ENCODE data around the gene FASTK. TPM values are rescaled to one million over a fixed set of nuclear protein-coding genes. Genes with fewer than 3 reads are reported as not detected.
A peak's percentile ranks its signal among the peaks of the same experiment; 100 is the strongest.

The FASTK gene
- total RNA-seq, 1 donor from 2014 or later = 55.3 TPM

DNA sequence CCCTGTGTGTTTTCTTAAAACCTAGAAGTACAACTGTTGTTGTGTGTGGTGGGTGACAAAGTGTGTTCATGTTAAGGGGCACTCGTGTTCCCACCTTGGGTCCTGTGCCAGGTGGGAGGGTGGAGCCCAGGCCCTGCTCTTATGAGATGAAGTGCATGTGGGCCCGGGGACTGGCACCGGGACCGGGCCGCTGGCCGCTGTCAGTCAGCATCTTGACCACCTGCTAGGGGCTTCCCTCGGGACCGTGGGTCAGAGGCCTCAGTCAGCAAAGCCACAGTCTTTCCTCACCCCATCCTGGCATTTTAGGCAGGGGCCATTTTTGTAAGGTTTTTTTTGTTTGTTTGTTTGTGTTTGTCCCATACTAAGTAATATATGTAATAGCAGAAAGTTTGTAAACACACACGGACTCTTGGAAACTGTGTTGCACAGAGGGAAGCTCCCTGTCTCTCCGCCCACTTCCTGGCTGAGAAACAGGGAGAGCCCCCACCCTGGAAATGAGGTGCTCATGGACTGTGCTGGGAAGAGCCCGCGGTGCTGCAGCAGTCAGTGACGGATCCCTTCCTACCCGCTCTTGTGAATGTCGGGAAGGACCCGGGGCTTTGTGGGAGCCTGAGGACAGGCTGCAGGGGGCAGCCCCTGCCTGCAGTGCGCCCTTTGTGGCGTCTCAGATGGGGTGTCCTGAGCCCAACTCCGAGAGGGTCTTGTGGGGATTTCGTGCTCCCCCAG is 19.0 kb upstream of the FASTK start:
- H3K9me3 ChIP-seq (ENCODE audit: control insufficient read depth in 3 of 3, low read length in 3 of 3) = no peaks in the 10 kb centered on the region
- peaks cover 0 to 13% (median 8%) of the 10 kb centered on the region in 3 donors for H3K4me1 ChIP-seq (ENCODE audit: control insufficient read depth in 3 of 3, insufficient read depth in 3 of 3, low read length in 3 of 3)
- no peak overlapping the region for H3K27ac ChIP-seq (ENCODE audit: low read depth, low read length)
- no peak overlapping the region for H3K4me3 ChIP-seq (ENCODE audit: low read length in 3 of 3)
- no peaks in the 10 kb centered on the region for H3K27me3 ChIP-seq (ENCODE audit: control insufficient read depth in 3 of 3, insufficient read depth in 3 of 3, low read length in 3 of 3)
- H3K36me3 ChIP-seq (ENCODE audit: control insufficient read depth in 3 of 3, insufficient read depth in 3 of 3, low read length in 3 of 3) = peaks cover 0 to 2% (median 0%) of the 10 kb centered on the region in 3 donors
- no peak overlapping the region for H3K9ac ChIP-seq (ENCODE audit: low read depth in 1 of 3, low read length in 3 of 3)

DNA sequence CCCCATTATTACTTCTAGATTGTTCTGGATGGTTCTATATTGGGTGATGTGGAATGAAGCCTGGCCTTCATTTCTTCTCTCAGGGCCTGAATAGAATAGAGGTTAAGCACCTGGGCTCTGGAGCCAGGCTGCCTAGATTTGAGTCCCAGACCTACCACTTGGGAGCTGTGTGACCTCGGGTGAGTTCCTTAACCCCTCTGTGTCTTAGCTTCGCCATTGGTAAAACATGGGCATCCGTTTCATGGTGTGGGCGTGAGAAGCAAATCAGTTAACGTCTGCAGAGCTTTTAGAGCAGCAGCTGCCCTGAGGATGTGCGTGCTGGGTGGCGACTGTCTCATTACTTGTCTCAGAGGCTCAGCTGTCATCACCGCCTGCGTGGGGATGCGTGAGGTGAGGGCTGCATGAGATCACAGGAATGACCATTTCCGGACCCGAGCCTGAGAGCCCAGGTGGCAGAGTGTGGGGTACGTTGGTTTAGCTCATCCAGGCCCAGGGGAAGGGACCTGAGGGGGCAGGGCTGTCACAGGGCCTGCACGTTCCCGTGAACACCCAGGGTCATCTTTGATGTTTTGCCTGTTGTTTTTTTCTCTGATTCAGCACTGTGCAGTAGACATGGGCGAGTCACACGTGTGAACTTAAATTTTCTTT is 15.3 kb upstream of the FASTK start:
- Histone ChIP-seq H3K9me3 (ENCODE audit: control insufficient read depth in 3 of 3, low read length in 3 of 3) (no peaks in the 10 kb centered on the region), H3K9ac (ENCODE audit: low read depth in 1 of 3, low read length in 3 of 3) (no peak overlapping the region), H3K4me3 (ENCODE audit: low read length in 3 of 3) (no peak overlapping the region), H3K36me3 (ENCODE audit: control insufficient read depth in 3 of 3, insufficient read depth in 3 of 3, low read length in 3 of 3) (peaks cover 0 to 5% (median 0%) of the 10 kb centered on the region in 3 donors), H3K27ac (ENCODE audit: low read depth, low read length) (no peak overlapping the region), H3K4me1 (ENCODE audit: control insufficient read depth in 3 of 3, insufficient read depth in 3 of 3, low read length in 3 of 3) (peaks cover 13 to 16% (median 15%) of the 10 kb centered on the region in 3 donors), H3K27me3 (ENCODE audit: control insufficient read depth in 3 of 3, insufficient read depth in 3 of 3, low read length in 3 of 3) (no peaks in the 10 kb centered on the region)

DNA sequence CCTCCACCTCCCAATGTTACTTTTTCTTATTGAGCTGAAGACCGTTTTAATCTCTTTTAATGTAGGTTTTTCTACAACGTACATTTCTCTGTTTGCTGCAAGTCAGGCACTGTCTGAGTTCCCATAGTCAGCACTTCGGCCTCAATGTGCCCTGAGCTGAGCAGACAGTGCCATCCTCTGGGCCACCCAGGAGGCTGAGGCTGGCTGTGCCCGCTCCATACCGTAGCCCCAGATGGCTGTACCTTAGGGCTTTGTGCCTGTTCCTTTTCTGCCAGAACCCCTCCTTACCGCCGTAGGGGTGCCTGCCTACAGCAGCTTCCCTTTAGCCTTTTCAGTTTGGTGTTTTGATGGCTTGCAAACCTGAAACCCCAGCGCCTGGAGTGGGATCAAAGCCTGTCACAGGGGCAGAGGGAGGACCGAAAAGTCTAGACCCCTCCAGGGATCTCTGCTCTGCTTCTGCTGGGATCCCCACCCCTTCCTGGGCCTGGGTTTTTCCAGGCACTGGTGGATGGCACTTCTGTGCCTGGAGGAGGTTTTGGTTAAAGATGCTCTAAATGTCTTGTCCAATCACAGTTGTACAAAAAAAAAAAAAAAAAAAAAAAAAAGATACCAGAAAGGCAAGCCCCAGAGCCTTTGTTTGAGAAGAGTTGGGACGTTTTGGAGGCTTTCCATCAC is 14.7 kb upstream of the FASTK start:
- H3K36me3 ChIP-seq (ENCODE audit: control insufficient read depth in 3 of 3, insufficient read depth in 3 of 3, low read length in 3 of 3) = peaks cover 0 to 5% (median 0%) of the 10 kb centered on the region in 3 donors
- H3K27me3 ChIP-seq (ENCODE audit: control insufficient read depth in 3 of 3, insufficient read depth in 3 of 3, low read length in 3 of 3) = no peaks in the 10 kb centered on the region
- no peaks in the 10 kb centered on the region for H3K9me3 ChIP-seq (ENCODE audit: control insufficient read depth in 3 of 3, low read length in 3 of 3)
- H3K4me1 ChIP-seq (ENCODE audit: control insufficient read depth in 3 of 3, insufficient read depth in 3 of 3, low read length in 3 of 3) = peaks cover 16 to 17% (median 16%) of the 10 kb centered on the region in 3 donors
- H3K27ac ChIP-seq (ENCODE audit: low read depth, low read length) = no peak overlapping the region
- H3K9ac ChIP-seq (ENCODE audit: low read depth in 1 of 3, low read length in 3 of 3) = peak overlapping the region in 2 of 3 donors; percentile 29 to 50
- no peak overlapping the region for H3K4me3 ChIP-seq (ENCODE audit: low read length in 3 of 3)

DNA sequence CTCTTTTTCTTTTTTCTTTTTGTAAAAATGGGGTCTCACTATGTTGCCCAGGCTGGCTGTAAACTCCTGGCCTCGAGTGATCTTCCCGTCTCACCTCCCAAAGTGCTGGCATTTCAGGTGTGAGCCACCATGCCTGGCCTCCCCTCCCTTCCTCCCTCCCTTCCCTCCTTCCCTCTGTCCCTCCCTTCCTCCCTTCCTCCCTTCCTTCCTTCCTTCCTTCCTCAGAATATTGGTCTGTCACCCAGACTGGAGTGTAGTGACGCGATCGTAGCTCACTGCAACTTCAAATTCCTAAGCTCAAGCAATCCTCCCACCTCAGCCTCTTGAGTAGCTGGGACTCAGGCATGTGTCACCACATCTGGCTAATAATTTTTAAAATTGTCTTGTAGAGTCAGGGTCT is 14.1 kb upstream of the FASTK start:
- no peak overlapping the region for H3K9ac ChIP-seq (ENCODE audit: low read depth in 1 of 3, low read length in 3 of 3)
- H3K27me3 ChIP-seq (ENCODE audit: control insufficient read depth in 3 of 3, insufficient read depth in 3 of 3, low read length in 3 of 3) = no peaks in the 10 kb centered on the region
- no peak overlapping the region for H3K27ac ChIP-seq (ENCODE audit: low read depth, low read length)
- peaks cover 14 to 20% (median 16%) of the 10 kb centered on the region in 3 donors for H3K4me1 ChIP-seq (ENCODE audit: control insufficient read depth in 3 of 3, insufficient read depth in 3 of 3, low read length in 3 of 3)
- H3K36me3 ChIP-seq (ENCODE audit: control insufficient read depth in 3 of 3, insufficient read depth in 3 of 3, low read length in 3 of 3) = peaks cover 0 to 5% (median 0%) of the 10 kb centered on the region in 3 donors
- H3K4me3 ChIP-seq (ENCODE audit: low read length in 3 of 3) = no peak overlapping the region
- no peaks in the 10 kb centered on the region for H3K9me3 ChIP-seq (ENCODE audit: control insufficient read depth in 3 of 3, low read length in 3 of 3)

DNA sequence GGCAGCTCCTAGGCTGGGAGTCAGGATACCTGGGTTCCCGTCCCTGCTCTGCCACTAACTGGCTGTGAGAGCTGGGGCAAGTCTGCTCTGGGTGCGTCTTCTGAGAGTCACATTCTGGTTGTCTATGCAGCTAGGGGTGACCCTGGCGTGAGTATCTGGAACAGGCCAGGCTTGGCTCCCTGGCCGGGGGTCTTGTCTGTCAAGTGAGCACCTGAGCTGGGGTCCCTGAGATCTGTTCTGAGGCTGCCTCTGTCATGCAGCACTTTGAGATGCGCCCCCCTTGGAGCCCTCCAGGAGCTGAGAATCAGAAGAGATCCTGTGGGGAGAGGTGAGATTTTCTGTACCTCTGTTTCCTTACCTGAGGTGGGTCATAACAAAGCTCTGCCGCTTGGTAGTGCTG is 13.1 kb upstream of the FASTK start:
- H3K9me3 ChIP-seq (ENCODE audit: control insufficient read depth in 3 of 3, low read length in 3 of 3) = no peaks in the 10 kb centered on the region
- peaks cover 19 to 28% (median 21%) of the 10 kb centered on the region in 3 donors for H3K4me1 ChIP-seq (ENCODE audit: control insufficient read depth in 3 of 3, insufficient read depth in 3 of 3, low read length in 3 of 3)
- peaks cover 0 to 5% (median 0%) of the 10 kb centered on the region in 3 donors for H3K36me3 ChIP-seq (ENCODE audit: control insufficient read depth in 3 of 3, insufficient read depth in 3 of 3, low read length in 3 of 3)

DNA sequence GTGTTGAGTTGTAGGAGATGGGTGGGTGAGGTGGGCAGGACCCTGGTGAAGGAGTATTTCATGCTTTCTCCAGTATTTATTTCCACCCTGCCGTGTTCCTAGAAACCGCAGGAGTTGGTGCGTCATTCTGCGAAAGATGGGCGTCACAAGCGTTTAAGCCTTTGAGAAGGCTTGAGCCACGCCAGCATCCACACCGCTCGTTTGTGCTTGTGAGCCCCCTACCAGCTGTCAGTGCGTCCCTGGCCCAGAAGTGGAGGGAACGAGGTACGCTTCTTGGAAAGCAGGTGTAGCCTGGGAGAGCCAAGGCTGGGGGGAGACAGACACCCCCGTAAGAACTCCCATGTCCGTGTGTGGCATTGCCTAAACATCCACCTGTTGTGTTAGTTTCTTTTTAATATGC is 11.4 kb upstream of the FASTK start:
- peaks cover 31 to 40% (median 33%) of the 10 kb centered on the region in 3 donors for H3K4me1 ChIP-seq (ENCODE audit: control insufficient read depth in 3 of 3, insufficient read depth in 3 of 3, low read length in 3 of 3)
- H3K9ac ChIP-seq (ENCODE audit: low read depth in 1 of 3, low read length in 3 of 3) = no peak overlapping the region
- peaks cover 0 to 5% (median 0%) of the 10 kb centered on the region in 3 donors for H3K36me3 ChIP-seq (ENCODE audit: control insufficient read depth in 3 of 3, insufficient read depth in 3 of 3, low read length in 3 of 3)
- no peak overlapping the region for H3K4me3 ChIP-seq (ENCODE audit: low read length in 3 of 3)
- H3K27me3 ChIP-seq (ENCODE audit: control insufficient read depth in 3 of 3, insufficient read depth in 3 of 3, low read length in 3 of 3) = no peaks in the 10 kb centered on the region
- no peaks in the 10 kb centered on the region for H3K9me3 ChIP-seq (ENCODE audit: control insufficient read depth in 3 of 3, low read length in 3 of 3)
- no peak overlapping the region for H3K27ac ChIP-seq (ENCODE audit: low read depth, low read length)

More for the DNA sequence above, 13.1 kb upstream of the FASTK start:
- H3K27me3 ChIP-seq (ENCODE audit: control insufficient read depth in 3 of 3, insufficient read depth in 3 of 3, low read length in 3 of 3) = no peaks in the 10 kb centered on the region
- no peak overlapping the region for H3K9ac ChIP-seq (ENCODE audit: low read depth in 1 of 3, low read length in 3 of 3)
- no peak overlapping the region for H3K4me3 ChIP-seq (ENCODE audit: low read length in 3 of 3)
- H3K27ac ChIP-seq (ENCODE audit: low read depth, low read length) = no peak overlapping the region

DNA sequence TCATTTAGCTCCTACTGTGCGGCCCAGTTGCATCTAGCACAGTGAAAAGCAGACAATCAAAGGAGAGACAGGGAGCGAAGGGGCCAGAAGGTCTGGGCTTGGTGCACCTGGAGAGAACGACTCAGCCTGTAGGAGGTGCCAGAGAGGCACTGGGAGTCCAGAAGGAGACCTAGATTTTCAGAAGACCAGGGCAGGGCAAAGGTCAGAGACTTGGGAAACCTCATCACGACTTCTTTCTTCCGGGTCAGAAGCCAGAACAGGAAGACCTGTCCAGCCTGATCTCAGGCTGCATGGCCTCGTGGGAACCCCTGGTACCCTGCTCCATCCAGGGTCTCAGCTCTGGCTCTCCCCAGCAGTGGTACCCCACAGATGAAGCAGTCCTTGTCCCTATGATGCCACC is 10.8 kb upstream of the FASTK start:
- H3K27ac ChIP-seq (ENCODE audit: low read depth, low read length) = no peak overlapping the region
- H3K9me3 ChIP-seq (ENCODE audit: control insufficient read depth in 3 of 3, low read length in 3 of 3) = no peaks in the 10 kb centered on the region
- H3K9ac ChIP-seq (ENCODE audit: low read depth in 1 of 3, low read length in 3 of 3) = no peak overlapping the region
- no peak overlapping the region for H3K4me3 ChIP-seq (ENCODE audit: low read length in 3 of 3)
- H3K27me3 ChIP-seq (ENCODE audit: control insufficient read depth in 3 of 3, insufficient read depth in 3 of 3, low read length in 3 of 3) = no peaks in the 10 kb centered on the region
- peaks cover 31 to 40% (median 33%) of the 10 kb centered on the region in 3 donors for H3K4me1 ChIP-seq (ENCODE audit: control insufficient read depth in 3 of 3, insufficient read depth in 3 of 3, low read length in 3 of 3)
- peaks cover 0 to 5% (median 0%) of the 10 kb centered on the region in 3 donors for H3K36me3 ChIP-seq (ENCODE audit: control insufficient read depth in 3 of 3, insufficient read depth in 3 of 3, low read length in 3 of 3)

DNA sequence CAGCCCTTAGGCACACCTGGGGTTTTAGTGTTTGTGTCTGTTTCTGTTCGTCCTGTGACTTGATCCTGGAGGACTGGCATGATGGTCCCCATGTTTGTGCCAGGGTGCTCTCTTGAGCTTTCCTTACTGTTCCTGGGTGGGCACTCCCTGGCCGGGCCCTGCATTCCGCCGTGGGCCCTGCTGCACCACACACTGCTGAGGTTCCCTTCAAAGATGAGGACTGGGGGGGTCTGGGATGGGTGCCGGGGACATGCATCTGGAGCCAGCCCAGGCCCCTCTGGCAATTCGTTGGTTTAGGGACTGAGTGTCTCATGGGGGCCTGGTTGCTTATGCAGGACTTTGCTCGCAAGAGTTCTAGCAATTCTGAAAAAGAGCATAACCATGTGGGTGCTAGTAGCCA is 10.4 kb upstream of the FASTK start:
- Histone ChIP-seq H3K27ac (ENCODE audit: low read depth, low read length) (no peak overlapping the region), H3K27me3 (ENCODE audit: control insufficient read depth in 3 of 3, insufficient read depth in 3 of 3, low read length in 3 of 3) (no peaks in the 10 kb centered on the region), H3K4me3 (ENCODE audit: low read length in 3 of 3) (no peak overlapping the region), H3K9ac (ENCODE audit: low read depth in 1 of 3, low read length in 3 of 3) (no peak overlapping the region), H3K36me3 (ENCODE audit: control insufficient read depth in 3 of 3, insufficient read depth in 3 of 3, low read length in 3 of 3) (peaks cover 0 to 5% (median 0%) of the 10 kb centered on the region in 3 donors), H3K4me1 (ENCODE audit: control insufficient read depth in 3 of 3, insufficient read depth in 3 of 3, low read length in 3 of 3) (peaks cover 31 to 40% (median 33%) of the 10 kb centered on the region in 3 donors), H3K9me3 (ENCODE audit: control insufficient read depth in 3 of 3, low read length in 3 of 3) (no peaks in the 10 kb centered on the region)

DNA sequence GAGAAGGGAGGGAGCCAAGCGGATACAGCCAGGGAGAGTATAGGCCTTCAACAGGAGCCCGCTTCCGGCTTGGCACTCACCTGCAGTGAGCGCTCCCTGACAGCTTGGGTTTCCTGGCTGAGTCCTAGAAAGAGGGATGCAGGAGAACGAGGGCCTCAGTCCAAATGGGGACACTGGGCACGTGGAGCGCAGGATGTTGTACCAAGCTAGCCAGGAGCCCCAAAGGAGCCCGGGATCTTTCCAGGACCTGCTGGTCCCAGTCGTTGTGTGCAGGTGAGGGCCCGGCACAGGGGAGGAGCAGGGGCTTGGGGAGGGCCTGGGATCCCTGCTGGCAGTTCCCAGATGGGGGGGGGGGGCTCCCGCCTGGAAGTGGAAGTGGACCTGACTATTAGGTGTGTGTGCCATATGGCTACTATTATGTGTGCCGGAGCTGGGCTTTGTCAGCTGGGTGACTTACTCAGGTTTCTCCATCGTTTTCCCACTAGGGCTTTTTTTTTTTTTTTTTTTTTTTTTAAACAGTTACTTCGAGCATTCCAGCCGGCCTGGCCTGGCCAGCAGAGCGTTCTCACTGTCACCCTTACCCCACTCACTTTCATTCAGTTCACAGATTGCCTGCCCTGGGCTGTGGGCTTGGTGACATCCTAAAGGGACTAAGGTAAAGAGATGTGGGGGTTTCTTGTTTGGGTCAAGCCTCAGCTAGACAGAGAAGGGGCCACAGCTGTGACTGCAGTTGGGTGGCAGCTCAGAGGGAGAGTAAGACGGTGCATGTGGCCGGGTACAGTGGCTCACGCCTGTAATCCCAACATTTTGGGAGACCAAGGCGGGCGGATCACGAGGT is 9.5 kb upstream of the FASTK start:
- peaks cover 39 to 49% (median 40%) of the 10 kb centered on the region in 3 donors for H3K4me1 ChIP-seq (ENCODE audit: control insufficient read depth in 3 of 3, insufficient read depth in 3 of 3, low read length in 3 of 3)
- H3K36me3 ChIP-seq (ENCODE audit: control insufficient read depth in 3 of 3, insufficient read depth in 3 of 3, low read length in 3 of 3) = peaks cover 0 to 5% (median 0%) of the 10 kb centered on the region in 3 donors
- no peaks in the 10 kb centered on the region for H3K27me3 ChIP-seq (ENCODE audit: control insufficient read depth in 3 of 3, insufficient read depth in 3 of 3, low read length in 3 of 3)
- peak overlapping the region; percentile 81 for H3K27ac ChIP-seq (ENCODE audit: low read depth, low read length)
- H3K9me3 ChIP-seq (ENCODE audit: control insufficient read depth in 3 of 3, low read length in 3 of 3) = no peaks in the 10 kb centered on the region
- peak overlapping the region in 1 of 3 donors; percentile 66 for H3K4me3 ChIP-seq (ENCODE audit: low read length in 3 of 3)
- peak overlapping the region; percentile 45 to 88 (median 68) for H3K9ac ChIP-seq (ENCODE audit: low read depth in 1 of 3, low read length in 3 of 3)
